ENCODE measurements around the gene PYCR2.

- TF ChIP-seq CTCF (conservative IDR thresholded peaks at IDR 0.05; ENCODE audit: low read depth, low read length) (no peak), EZH2phosphoT487 (IDR thresholded peaks at IDR 0.05; ENCODE audit: borderline replicate concordance, low read length) (no peak), EZH2 (IDR thresholded peaks at IDR 0.05; ENCODE audit: low read length, unreplicated experiment) (no peak)
Measured at GRCh38 chr1:225950905-225951497, 27.0 kb upstream of the PYCR2 start.

Data from PC-3 (cell line).